ENCODE measurements around the gene YBX2.

DNA sequence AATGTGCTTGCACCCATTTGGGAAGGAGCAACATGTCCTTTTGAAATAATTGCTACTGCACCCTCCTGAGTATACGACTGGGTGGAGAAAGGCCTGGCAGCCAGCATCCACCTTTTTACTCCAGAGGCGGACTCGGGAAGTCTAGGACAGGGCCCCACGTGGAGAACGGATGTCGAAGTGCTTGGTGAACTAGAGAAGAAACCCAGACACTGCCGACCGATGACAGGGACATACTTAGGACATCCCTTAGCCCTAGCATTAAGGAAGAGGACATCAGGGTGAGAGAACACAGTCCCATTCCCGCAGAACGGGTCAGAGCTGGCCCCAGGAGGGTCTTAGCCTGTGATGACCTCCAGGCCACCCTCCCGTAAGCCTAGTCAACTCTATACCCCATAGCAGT lies 3.8 kb downstream of the YBX2 start:
- TF ChIP-seq, protein P1, sequence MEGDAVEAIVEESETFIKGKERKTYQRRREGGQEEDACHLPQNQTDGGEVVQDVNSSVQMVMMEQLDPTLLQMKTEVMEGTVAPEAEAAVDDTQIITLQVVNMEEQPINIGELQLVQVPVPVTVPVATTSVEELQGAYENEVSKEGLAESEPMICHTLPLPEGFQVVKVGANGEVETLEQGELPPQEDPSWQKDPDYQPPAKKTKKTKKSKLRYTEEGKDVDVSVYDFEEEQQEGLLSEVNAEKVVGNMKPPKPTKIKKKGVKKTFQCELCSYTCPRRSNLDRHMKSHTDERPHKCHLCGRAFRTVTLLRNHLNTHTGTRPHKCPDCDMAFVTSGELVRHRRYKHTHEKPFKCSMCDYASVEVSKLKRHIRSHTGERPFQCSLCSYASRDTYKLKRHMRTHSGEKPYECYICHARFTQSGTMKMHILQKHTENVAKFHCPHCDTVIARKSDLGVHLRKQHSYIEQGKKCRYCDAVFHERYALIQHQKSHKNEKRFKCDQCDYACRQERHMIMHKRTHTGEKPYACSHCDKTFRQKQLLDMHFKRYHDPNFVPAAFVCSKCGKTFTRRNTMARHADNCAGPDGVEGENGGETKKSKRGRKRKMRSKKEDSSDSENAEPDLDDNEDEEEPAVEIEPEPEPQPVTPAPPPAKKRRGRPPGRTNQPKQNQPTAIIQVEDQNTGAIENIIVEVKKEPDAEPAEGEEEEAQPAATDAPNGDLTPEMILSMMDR (IDR thresholded peaks at IDR 0.05): no peak
- TF ChIP-seq POLR2A (IDR thresholded peaks at IDR 0.05): no peak

Measured in body of pancreas (tissue), 4 donors.